HepG2 (cell line): ENCODE measurements around the gene JAKMIP2. TPM values are rescaled to one million over a fixed set of nuclear protein-coding genes. Genes with fewer than 3 reads are reported as not detected.
A peak's percentile ranks its signal among the peaks of the same experiment; 100 is the strongest.
"Not testable (repeated sequence)": the region's sequence is repeated elsewhere in the genome, so short reads cannot be mapped to it uniquely, and the experiment has no call there.

ENCODE experiments used
- ATAC-seq: fragments of 200-7000 bp; cut with Tn5 transposase; 3 replicates; pipeline ENCODE4 v1.9.1; 2020; ENCODE audit warnings: mild to moderate bottlenecking, moderate library complexity
- BruUV-seq: library from RNA; stranded (reverse); fragments of 400-500 nt; replicated peaks from 2 replicates; lab custom pipeline; 2021; lab: Mats Ljungman, UMichigan
- CTCF ChIA-PET: fragments of 300-600 bp; formaldehyde crosslinking; extraction: SDS; loops from one replicate; lab custom pipeline; 2021; ENCODE audit warnings: low total read pairs, inconsistent platforms, low intra/inter-chr PET ratio; lab: Yijun Ruan, JAX
- POLR2A ChIA-PET: fragments of 350-600 bp; sonication (Branson Sonifier 250); formaldehyde crosslinking; loops from one replicate; lab custom pipeline; 2020; ENCODE audit warnings: antibody characterized with exemption, inconsistent platforms; lab: Yijun Ruan, JAX
- DNase-seq: peaks from one replicate; pipeline ENCODE4 v3.0.0-alpha.2; 2015; ENCODE audit warnings: low spot score
- FAIRE-seq: peaks from 3 replicates; lab custom pipeline; 2011; peaks lifted over from hg19 to GRCh38; lab: Jason Lieb, UNC
- H2AFZ ChIP-seq: one replicate; pipeline ENCODE4 v1.6.1; 2011; ENCODE audit warnings: low read length, inconsistent platforms
- H3K27ac ChIP-seq: fragments of 300-600 bp; 3 replicates; pipeline ENCODE4 v1.8.0; 2011; ENCODE audit warnings: mixed run types, mild to moderate bottlenecking, mixed read lengths, low read length, inconsistent platforms; ENCODE audit not compliant: insufficient read depth; ENCODE audit errors: extremely low read length
- H3K27me3 ChIP-seq, 2 experiments: fragments of 200-600 bp in 1 of 2; 2 replicates in 1 of 2; 3 replicates in 1 of 2; pipeline versions ENCODE4 v1.6.0 to v1.8.0; 2011; ENCODE audit warnings: low read length in 2 of 2, mild to moderate bottlenecking in 2 of 2, moderate library complexity in 2 of 2, inconsistent platforms in 1 of 2; ENCODE audit not compliant: insufficient read depth in 2 of 2, control insufficient read depth in 1 of 2
- H3K36me3 ChIP-seq, 2 experiments: fragments of 200-600 bp in 1 of 2; replicated peaks in 1 of 2; 2 replicates in 1 of 2; 3 replicates in 1 of 2; pipeline versions ENCODE4 v1.5.1 to v1.8.0; 2011; ENCODE audit warnings: low read length in 2 of 2, inconsistent platforms in 1 of 2; ENCODE audit not compliant: insufficient read depth in 2 of 2, control insufficient read depth in 1 of 2
- H3K4me1 ChIP-seq: 2 replicates; pipeline ENCODE4 v1.5.1; 2012; ENCODE audit warnings: low read length, inconsistent platforms; ENCODE audit not compliant: insufficient read depth
- H3K4me2 ChIP-seq: 2 replicates; pipeline ENCODE4 v1.6.0; 2011; ENCODE audit warnings: low read depth, low read length, inconsistent platforms
- H3K4me3 ChIP-seq, 3 experiments: fragments of 200-600 bp in 1 of 3; sonication (generic), shearing (Covaris generic) in 1 of 3; replicated peaks in 1 of 3; 2 replicates each; pipeline ENCODE4 v1.5.1; 2011 to 2016; ENCODE audit warnings: low read length in 3 of 3, inconsistent platforms in 2 of 3, low read depth in 2 of 3, mild to moderate bottlenecking in 2 of 3, control low read depth in 1 of 3, mixed read lengths in 1 of 3; ENCODE audit not compliant: insufficient read depth in 1 of 3
- H3K79me2 ChIP-seq: one replicate; pipeline ENCODE4 v1.6.1; 2011; ENCODE audit warnings: low read length, inconsistent platforms; ENCODE audit not compliant: insufficient read depth
- H3K9ac ChIP-seq: 2 replicates; pipeline ENCODE4 v1.6.0; 2011; ENCODE audit warnings: mild to moderate bottlenecking, low read depth, low read length, inconsistent platforms; ENCODE audit not compliant: insufficient read depth
- H3K9me3 ChIP-seq: 2 replicates; pipeline ENCODE4 v1.5.1; 2012; ENCODE audit warnings: mild to moderate bottlenecking, low read length
- H4K20me1 ChIP-seq: 2 replicates; pipeline ENCODE4 v1.6.0; 2011; ENCODE audit warnings: inconsistent platforms, mild to moderate bottlenecking, low read length, moderate library complexity; ENCODE audit not compliant: insufficient read depth
- HNF4G ChIP-seq, 2 experiments: sonication (generic) in 1 of 2; formaldehyde crosslinking in 1 of 2; IDR thresholded peaks; 2 replicates each; pipeline versions ENCODE4 v1.4.0 to v1.6.1; 2011 to 2020; ENCODE audit warnings: borderline replicate concordance in 2 of 2, low read depth in 2 of 2, mild to moderate bottlenecking in 2 of 2, low read length in 1 of 2, missing genetic modification reagents in 1 of 2, moderate library complexity in 1 of 2
- MAFF ChIP-seq: IDR thresholded peaks from 2 replicates; pipeline ENCODE4 v1.6.1; 2011; ENCODE audit warnings: low read depth, low read length, improper control_type of control experiment
- MAFK ChIP-seq, 2 experiments: IDR thresholded peaks in 1 of 2; conservative IDR thresholded peaks in 1 of 2; 2 replicates each; pipeline ENCODE4 v1.6.1; 2011; ENCODE audit warnings: improper control_type of control experiment in 2 of 2, low read length in 2 of 2
- ZNF841 ChIP-seq: sonication (generic); formaldehyde crosslinking; IDR thresholded peaks from 2 replicates; pipeline ENCODE4 v1.8.1; 2023; ENCODE audit warnings: missing genetic modification reagents, borderline replicate concordance
- WGBS: methylation state at CpG from one replicate; pipeline ENCODE4 v1.1.6; 2017; ENCODE audit warnings: low lambda C conversion rate; 5-methylcytosine and 5-hydroxymethylcytosine counted together
- in situ Hi-C: cut with HindIII; loops from 2 replicates; pipeline ENCODE4 v1.10.0; 2017; ENCODE audit warnings: low pct_unique_long_range_greater_than_20kb; ENCODE audit not compliant: extremely low pct_ligation_motif_present
- intact Hi-C: fragments of 100-400 bp; cut with micrococcal nuclease; formaldehyde crosslinking; loops from one replicate; pipeline ENCODE4 v1.10.0; 2022; ENCODE audit not compliant: unreplicated experiment
- polyA plus RNA-seq, 8 experiments: library from polyadenylated mRNA; depleted of rRNA in 3 of 8; stranded (reverse) in 7 of 8; unstranded in 1 of 8; fragments of >200 nt; fragmentation: Illumina TruSeq in 4 of 8; extraction: Trizol in 4 of 8; gene quantifications; 2 replicates each; pipeline versions ENCODE4 v1.2.1 to v1.2.3, GENCODE V29; 2011 to 2016; ENCODE audit warnings: low read depth in 4 of 8, missing spikeins in 1 of 8, mixed read lengths in 1 of 8; ENCODE audit not compliant: insufficient read depth in 1 of 8
- total RNA-seq, 5 experiments: library from RNA; depleted of rRNA; stranded (reverse); fragments of >200 nt; fragmentation: Illumina TruSeq; extraction: Trizol; gene quantifications; 2 replicates each; pipeline ENCODE4 v1.2.3, GENCODE V29; 2016; ENCODE audit warnings: low read depth in 1 of 5
- TF ChIP-seq, protein P1 (sequence below): sonication (generic); formaldehyde crosslinking; IDR thresholded peaks from 2 replicates; pipeline ENCODE4 v1.9.0; 2021; ENCODE audit warnings: missing genetic modification reagents, borderline replicate concordance
- TF ChIP-seq, protein P2 (sequence below): sonication (generic); formaldehyde crosslinking; IDR thresholded peaks from 2 replicates; pipeline ENCODE4 v1.4.0; 2020; ENCODE audit warnings: mild to moderate bottlenecking, missing genetic modification reagents

The JAKMIP2 gene
- total and polyA plus RNA-seq, 2 of the 13 experiments (the other 11 are each of a cell fraction or from before 2014, with no cell fraction given) = 0.04 to 2.1 TPM

DNA sequence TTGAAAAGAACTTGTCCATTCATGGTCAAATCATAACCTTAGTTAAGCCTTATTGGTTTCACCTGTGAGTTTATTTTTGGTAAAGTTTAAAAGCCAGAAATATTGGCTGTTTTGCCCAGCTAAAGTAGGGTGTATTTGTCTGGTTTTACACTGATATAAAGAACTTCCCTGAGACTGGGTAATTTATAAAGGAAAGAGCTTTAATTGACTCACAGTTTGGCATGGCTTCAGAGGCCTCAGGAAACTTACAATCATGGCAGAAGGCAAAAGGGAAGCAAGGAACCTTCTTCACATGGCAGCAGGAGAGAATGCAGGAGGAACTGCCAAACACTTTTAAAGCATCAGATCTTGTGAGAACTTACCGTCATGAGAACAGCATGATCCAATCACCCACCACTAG, 55.3 kb downstream of the JAKMIP2 start (continued):
- TF ChIP-seq ZNF841 (CRISPR knock-in tag) = no peak

DNA sequence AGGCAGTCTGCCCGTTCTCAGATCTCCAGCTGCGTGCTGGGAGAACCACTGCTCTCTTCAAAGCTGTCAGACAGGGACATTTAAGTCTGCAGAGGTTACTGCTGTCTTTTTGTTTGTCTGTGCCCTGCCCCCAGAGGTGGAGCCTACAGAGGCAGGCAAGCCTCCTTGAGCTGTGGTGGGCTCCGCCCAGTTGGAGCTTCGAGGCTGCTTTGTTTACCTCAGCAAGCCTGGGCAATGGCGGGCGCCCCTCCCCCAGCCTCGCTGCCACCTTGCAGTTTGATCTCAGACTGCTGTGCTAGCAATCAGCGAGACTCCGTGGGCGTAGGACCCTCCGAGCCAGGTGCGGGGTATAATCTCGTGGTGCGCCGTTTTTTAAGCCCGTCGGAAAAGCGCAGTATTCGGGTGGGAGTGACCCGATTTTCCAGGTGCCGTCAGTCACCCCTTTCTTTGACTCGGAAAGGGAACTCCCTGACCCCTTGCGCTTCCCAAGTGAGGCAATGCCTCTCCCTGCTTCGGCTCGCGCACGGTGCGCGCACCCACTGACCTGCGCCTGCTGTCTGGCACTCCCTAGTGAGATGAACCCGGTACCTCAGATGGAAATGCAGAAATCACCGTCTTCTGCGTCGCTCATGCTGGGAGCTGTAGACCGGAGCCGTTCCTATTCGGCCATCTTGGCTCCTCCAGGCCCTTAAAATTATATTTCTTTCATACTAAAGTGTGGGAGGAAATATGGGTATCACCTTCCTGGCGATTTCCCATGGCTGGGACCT, 61.2 kb downstream of the JAKMIP2 start:
- 83% methylated on average over 26 of the region's 38 CpGs for WGBS
- POLR2A ChIA-PET, H3K9me3 ChIP-seq, H3K4me2 ChIP-seq, CTCF ChIA-PET, H3K79me2 ChIP-seq, H2AFZ ChIP-seq, DNase-seq, H3K9ac ChIP-seq, H3K4me1 ChIP-seq, ATAC-seq, intact Hi-C loops, BruUV-seq, H3K4me3 ChIP-seq, FAIRE-seq, H3K36me3 ChIP-seq, H3K27ac ChIP-seq, H4K20me1 ChIP-seq, in situ Hi-C loops, H3K27me3 ChIP-seq: not testable (repeated sequence)

DNA sequence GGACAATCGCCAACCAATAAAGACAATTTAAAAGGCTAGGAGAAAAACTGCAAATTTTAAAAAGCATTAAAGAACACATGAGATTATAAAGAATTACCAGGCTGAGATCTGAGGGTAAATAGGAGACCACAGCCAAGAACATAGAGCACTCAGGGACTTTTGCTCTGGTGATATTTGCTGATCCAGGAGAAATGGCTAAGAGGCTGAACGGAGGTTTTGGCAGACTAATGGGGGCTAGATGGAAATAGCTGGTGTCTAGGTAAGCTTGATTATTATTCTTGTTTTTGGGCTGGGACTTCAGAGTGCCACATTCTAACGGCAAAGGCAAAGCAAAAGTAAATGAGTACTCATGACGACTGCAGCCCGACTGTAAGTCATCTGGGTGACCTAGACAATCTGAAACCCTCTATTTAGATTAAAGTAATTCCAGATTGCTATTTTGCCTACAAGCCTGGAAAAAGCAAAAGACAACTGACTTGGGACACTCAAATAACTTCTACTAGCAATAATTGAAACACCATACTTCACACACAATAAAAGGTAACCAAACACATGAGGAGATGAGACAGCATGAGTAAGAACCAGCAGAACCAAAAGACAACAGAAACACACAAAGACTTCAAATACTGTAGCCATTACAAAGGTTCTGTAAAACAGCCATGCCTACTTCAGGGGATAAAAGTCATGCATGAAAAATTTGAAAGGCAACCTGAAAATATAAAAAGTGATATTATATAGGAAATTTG, 68.8 kb downstream of the JAKMIP2 start:
- CTCF ChIA-PET = no interaction called here
- Histone ChIP-seq H3K79me2 (no peaks in the 10 kb centered on the region), H3K9me3 (no peaks in the 10 kb centered on the region), H3K9ac (no peak overlapping the region), H3K27me3 (no peaks in the 10 kb centered on the region; a peak in 1 of 5 replicates), H3K36me3 (no peaks in the 10 kb centered on the region), H3K4me2 (no peak overlapping the region), H3K27ac (no peak overlapping the region), H3K4me1 (no peaks in the 10 kb centered on the region), H2AFZ (no peak overlapping the region), H3K4me3 (no peak overlapping the region), H4K20me1 (no peaks in the 10 kb centered on the region)
- ATAC-seq = no peak
- FAIRE-seq = no peak
- POLR2A ChIA-PET = no interaction called here
- no peak for DNase-seq
- intact Hi-C loops = no loop called here
- no TSS peak for BruUV-seq
- in situ Hi-C loops = no loop called here
- WGBS = 46% methylated on average over 5 of the region's 5 CpGs
- no peak for TF ChIP-seq HNF4G (IDR thresholded peaks at IDR 0.05; ENCODE audit: borderline replicate concordance, low read depth, low read length)
- TF ChIP-seq HNF4G (CRISPR knock-in tag; IDR thresholded peaks at IDR 0.05; ENCODE audit: borderline replicate concordance, low read depth) = no peak
- peak; percentile 19 to 27; a peak in 2 of 4 replicates for TF ChIP-seq MAFK (conservative IDR thresholded peaks at IDR 0.05 in 1 of 2, IDR thresholded peaks at IDR 0.05 in 1 of 2; ENCODE audit: low read length in 2 of 2)
- TF ChIP-seq, protein P1, sequence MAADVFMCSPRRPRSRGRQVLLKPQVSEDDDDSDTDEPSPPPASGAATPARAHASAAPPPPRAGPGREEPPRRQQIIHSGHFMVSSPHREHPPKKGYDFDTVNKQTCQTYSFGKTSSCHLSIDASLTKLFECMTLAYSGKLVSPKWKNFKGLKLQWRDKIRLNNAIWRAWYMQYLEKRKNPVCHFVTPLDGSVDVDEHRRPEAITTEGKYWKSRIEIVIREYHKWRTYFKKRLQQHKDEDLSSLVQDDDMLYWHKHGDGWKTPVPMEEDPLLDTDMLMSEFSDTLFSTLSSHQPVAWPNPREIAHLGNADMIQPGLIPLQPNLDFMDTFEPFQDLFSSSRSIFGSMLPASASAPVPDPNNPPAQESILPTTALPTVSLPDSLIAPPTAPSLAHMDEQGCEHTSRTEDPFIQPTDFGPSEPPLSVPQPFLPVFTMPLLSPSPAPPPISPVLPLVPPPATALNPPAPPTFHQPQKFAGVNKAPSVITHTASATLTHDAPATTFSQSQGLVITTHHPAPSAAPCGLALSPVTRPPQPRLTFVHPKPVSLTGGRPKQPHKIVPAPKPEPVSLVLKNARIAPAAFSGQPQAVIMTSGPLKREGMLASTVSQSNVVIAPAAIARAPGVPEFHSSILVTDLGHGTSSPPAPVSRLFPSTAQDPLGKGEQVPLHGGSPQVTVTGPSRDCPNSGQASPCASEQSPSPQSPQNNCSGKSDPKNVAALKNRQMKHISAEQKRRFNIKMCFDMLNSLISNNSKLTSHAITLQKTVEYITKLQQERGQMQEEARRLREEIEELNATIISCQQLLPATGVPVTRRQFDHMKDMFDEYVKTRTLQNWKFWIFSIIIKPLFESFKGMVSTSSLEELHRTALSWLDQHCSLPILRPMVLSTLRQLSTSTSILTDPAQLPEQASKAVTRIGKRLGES (CRISPR knock-in tag) = no peak
- 0 out of 2 replicates have a peak, but pooled peaks have one; percentile 19 for TF ChIP-seq MAFF
- TF ChIP-seq, protein P2, sequence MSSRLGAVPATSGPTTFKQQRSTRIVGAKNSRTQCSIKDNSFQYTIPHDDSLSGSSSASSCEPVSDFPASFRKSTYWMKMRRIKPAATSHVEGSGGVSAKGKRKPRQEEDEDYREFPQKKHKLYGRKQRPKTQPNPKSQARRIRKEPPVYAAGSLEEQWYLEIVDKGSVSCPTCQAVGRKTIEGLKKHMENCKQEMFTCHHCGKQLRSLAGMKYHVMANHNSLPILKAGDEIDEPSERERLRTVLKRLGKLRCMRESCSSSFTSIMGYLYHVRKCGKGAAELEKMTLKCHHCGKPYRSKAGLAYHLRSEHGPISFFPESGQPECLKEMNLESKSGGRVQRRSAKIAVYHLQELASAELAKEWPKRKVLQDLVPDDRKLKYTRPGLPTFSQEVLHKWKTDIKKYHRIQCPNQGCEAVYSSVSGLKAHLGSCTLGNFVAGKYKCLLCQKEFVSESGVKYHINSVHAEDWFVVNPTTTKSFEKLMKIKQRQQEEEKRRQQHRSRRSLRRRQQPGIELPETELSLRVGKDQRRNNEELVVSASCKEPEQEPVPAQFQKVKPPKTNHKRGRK (CRISPR knock-in tag) = no peak
